HG02885 (cell line): ENCODE results near the gene LHFPL3.
"Not testable (repeated sequence)": the region's sequence is repeated elsewhere in the genome, so short reads cannot be mapped to it uniquely, and the experiment has no call there.

ENCODE experiments used
- ATAC-seq: cut with Tn5 transposase; IDR thresholded peaks from one replicate; pipeline ENCODE4 v1.9.1; 2021; ENCODE audit warnings: mild to moderate bottlenecking; ENCODE audit not compliant: unreplicated experiment, poor library complexity

Gene LHFPL3

DNA sequence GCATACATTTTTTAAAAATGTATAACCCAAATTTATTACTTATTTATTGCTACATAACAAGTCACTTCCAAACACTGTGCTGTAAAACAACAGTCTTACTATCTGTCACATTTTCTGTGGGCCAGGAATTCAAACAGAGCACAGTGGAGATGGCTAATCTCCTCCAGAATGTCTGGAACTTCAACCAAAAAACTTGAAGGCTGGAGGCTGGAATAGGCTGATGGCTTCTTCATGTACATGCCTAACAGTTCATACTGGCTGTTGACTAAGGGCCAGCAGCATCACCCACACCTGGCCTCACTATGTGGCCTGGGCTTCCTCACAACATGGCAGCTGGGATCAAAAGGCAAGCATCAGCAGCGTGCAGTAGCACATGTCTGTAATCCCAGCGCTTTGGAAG is 593.2 kb downstream of the LHFPL3 start:
- no peak for ATAC-seq

DNA sequence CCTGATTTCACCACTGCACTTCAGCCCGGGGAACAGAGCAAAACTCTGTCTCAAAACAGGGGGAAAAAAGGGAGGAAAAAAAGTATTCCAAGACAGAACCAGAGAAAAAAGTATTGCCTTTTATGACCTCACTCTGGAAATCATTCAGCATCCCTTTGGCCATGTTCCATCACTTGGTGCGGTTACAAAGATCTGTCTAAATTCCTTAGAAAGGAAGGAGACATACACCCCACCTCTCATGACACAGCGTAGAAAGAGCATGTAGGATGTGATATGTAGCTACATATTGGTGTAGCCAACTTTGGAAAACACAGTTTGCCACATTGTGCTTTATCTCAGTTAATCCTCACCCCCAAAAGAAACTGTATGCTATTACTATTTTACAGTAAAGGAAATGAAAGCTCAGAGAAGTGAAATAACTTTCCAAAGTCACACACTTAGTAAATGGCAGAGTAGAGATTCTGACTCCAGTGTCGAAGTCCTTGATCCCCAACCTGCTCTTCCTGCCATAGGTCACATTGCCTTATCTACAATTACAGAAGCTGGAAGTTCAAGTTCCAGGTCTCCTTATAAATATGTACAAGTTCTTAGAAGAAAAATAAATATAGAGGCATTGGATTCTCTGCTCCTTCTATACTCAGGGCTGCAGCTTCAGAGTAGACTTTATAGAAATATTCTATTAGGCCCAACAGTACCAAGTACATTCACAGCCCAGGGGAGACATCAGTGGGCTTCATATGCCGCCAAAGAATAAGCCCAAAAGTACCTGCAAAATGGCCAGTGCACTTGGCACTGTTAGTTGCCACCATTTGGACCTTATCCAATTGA is 594.0 kb downstream of the LHFPL3 start:
- ATAC-seq, result peak; percentile 16

DNA sequence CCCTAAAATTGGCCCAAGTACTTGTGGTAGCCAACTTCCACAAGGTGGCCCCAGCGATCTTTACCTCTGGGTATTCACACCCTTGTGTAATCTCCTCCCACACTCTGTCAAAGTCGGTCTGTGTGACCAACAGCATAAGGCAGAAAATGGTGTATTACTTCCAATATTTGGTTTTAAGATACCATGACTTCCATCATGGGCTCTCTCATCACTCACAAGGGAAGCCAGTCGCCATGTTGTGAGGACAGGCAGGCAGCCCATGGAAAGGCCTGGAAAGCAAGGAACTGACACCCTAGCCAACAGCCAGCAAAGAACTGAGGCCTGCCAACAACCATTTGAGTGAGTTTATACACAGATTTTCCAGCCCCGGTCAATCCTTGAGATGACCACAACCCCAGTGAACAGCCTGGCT is 594.6 kb downstream of the LHFPL3 start:
- ATAC-seq, result peak; percentile 100

DNA sequence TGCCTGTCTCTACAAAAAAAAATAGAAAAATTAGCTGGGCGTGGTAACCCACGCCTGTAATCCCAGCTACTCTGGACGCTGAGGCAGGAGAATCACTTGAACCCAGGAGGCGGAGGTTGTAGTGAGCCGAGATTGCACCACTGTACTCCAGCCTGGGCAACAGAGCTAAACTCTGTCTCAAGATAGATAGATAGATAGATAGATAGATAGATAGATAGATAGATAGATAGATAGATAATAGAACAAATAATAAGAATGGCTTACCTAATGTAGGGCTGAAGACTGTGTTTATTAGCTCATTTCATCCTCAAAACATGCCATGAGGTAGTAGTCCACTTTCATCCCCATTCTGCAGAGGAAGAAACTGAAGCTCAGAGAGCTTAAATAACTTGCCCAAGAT is 597.8 kb downstream of the LHFPL3 start:
- ATAC-seq, result not testable (repeated sequence)

DNA sequence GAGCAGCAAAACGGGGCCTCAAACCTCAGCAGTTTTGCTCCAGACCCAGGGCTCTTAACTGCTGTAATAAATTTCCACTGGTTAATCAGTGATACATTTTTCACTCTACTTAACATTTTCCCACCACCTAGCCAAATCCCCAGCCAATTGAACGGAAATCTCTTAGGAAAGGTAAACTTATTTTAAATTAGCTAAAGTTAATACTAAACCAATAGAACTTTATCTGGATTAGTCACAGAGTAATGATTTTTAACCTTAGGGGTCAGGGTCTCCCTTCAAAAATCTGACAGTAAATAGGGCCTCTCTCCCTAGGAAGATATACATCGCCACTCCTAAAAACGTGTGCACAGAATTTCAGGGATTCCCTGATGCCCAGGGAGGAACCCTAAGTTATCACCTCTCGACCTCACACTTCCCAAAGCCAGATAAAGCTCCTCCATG is 598.2 kb downstream of the LHFPL3 start:
- ATAC-seq, result no peak

DNA sequence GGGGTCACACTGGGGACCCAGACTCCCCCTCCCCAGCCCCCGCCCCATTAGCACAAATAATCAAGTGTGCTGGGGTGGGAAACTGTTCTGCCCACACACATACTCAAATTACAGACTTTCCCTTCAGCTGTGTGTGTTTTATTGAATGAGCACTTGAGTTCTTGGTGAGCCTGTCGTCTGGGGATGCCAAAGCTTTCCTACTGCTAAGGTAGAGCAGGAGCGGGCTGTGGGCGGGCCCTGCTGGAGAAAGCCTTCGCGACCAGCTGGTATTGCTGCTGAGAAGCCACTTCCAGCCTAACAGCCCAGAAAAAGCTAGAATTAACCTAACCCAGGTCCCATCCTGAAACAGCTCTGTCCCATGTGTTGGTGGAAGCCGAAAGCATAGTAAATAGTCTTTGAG is 598.7 kb downstream of the LHFPL3 start:
- ATAC-seq, result no peak

DNA sequence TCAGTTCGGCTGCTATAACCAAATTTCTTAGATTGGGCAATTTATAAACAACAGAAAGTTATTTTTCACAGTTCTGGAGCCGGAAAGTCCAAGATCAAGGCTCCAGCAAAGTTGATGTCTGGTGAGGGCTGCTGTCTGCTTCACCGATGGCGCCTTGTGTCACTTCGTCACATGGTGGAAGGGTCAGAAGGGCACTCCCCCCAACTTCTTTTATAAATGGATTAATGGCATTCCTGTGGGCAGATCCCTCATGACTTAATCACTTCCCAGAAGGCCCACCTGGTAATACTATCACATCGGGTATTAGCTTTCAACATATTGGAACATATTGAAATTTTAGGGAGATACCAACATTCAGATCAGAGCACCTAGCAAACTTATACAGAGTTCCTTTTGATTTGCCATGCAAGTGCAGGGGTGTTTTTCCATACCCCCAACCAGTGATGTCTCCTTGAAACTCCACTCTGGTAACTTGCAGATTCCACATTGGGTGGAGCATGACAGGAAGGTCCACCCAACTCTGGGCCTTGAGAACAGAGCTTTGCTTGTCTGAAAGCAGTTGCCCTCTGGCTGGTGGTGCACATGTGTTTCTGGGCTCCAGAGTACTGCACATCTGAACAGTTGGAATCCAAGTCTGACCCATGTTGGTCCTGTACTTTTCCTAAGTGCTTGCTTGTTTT is 600.5 kb downstream of the LHFPL3 start:
- ATAC-seq, result no peak

DNA sequence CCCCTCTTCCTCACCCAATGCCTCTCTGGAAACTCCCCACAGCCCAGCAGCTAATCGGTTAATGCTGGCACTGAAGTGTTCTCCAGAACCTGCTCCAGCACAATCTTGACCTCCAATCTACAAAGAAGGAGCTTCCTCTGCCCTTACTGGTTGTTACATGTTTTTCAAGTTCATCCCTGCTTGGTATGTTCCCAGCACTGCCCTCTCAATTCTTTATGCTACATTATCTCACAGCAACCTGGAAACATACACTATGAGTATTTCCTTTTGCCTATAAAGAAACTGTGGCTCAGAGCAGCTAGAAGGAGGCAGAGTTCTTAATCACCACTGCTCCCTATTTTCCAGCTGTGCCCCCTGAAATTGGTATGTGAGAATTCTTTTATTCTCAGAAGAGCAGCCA is 601.5 kb downstream of the LHFPL3 start:
- ATAC-seq, result no peak

DNA sequence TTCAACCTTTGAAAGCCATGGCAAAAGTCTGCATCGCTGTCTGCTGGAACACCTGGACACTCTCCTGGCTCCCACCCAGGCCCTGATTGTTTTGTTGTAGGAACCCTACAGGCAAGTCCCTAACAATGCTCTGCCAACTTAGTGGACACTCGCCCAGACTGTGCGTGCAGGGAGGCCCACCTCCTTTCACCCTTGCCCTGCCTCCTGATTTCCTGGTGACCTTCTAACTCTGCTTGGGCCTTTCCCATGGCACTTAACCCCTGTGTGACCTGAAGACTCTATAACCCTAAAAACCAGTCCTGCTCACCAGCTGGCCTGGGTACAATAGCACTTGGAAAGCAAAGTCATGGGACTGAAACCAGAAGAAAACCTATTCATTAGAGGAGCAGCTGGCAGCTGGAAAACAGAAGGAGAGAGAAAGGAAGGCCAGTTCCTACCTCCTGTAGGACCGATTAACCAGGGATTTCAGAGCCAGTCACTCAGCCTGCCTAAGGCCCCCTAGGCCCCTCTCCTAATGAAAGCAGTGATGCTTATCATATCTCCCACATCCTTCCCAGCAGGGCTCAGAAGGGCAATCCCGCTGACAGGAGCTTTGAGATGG is 602.9 kb downstream of the LHFPL3 start:
- ATAC-seq, result no peak

DNA sequence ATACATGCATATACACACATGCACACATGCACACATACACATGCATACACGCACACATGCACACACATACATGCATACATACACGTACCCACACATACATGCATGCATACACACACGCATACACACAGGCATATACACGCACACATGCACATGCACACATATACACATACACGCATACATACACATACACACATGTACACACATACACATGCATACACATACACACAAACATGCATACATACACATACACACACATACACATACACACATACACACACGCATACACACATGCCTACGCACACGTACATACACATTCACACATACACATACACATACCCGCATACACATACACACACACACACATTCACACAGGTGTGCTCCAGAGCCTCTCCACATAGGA is 604.6 kb downstream of the LHFPL3 start:
- no peak for ATAC-seq

DNA sequence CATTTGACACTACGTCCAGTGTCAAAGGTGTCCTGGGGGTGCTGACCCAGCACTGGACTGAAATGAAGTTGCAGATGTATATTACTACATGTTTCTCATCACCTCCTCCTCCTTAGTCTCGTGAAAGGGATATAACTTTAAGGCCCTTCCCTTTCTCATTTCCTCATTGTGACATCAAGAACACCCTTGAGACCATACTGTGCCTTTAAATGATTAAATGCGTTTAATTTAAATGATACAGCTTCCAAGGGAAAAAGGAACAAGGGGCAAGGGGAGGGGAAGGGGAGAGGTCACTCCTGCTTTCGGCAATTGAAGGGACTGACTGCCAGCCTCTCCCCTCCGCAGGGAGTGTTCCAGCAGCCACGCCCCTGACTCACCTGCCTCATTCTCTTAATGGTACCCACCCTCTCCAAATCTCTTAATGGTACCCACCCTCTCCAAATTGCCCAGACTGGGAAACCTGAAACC is 605.2 kb downstream of the LHFPL3 start:
- ATAC-seq, result no peak

DNA sequence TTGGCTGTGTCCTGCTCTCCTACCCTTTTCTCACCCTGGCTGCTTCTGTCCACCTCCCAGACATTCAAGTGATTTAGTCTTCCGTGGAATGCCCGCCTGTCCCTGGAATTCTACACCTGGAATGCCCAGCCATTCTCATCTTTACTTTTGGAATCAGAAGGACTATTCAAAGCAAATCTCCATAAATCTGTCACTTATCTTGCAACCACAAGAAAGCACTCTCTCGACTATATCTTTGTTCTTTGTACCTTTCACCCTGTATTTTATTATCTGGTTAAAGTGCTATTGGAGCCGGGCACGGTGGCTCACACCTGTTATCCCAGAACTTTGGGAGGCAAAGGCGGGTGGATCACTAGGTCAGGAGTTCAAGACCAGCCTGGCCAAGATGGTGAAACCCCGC is 606.3 kb downstream of the LHFPL3 start:
- no peak for ATAC-seq

DNA sequence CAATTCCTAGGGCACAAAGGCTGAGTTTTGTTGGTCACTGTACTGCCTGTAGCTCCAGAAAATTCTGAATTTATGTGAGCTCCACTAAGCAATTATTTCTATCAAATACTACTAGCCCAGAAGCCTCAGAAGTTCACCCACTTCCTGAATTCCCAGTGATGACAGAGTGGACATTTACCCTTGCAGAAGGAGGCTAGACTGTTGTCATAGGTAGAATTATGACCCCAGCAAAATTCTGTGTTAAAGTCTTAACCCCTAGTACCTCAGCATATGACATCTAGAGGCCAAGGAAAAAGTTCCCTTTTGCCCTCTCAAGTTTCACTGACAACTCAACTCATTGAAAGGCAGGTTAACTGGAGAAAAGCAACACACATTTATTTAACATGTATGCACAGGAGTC is 606.9 kb downstream of the LHFPL3 start:
- ATAC-seq, result no peak

DNA sequence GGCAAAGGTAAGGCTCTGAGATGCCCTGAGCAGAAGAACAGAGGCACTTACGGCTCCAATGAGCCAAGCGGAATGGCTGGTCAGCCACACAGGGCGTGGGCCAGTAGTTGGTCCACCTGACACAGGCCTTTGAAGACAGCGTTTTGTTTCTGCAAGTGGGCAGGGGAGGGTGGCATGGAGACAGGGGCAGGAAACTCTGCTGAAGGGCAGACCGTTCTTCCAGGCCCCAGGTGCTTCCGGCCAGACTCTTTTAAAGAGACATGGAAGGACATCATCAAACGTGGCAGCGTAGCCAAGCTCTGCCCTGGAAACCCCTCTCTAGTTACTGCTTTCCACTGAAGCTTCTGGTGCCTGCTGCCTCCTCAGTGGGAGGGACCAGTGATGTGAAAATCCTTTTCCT is 608.1 kb downstream of the LHFPL3 start:
- ATAC-seq, result no peak

DNA sequence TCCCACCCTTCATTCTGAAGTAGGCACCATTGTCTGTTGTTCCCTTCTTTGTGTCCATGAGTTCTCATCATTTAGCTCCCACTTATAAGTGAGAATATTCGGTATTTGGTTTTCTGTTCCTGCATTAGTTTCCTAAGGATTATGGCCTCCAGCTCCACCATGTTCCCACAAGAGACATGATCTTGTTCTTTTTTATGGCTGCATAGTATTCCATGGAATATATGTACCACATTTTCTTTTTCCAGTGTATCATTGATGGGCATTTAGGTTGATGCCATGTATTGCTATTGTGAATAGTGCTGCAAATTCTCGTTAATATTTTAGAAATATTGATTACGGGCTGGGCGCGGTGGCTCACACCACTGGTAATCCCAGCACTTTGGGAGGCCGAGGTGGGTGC is 609.1 kb downstream of the LHFPL3 start:
- not testable (repeated sequence) for ATAC-seq

DNA sequence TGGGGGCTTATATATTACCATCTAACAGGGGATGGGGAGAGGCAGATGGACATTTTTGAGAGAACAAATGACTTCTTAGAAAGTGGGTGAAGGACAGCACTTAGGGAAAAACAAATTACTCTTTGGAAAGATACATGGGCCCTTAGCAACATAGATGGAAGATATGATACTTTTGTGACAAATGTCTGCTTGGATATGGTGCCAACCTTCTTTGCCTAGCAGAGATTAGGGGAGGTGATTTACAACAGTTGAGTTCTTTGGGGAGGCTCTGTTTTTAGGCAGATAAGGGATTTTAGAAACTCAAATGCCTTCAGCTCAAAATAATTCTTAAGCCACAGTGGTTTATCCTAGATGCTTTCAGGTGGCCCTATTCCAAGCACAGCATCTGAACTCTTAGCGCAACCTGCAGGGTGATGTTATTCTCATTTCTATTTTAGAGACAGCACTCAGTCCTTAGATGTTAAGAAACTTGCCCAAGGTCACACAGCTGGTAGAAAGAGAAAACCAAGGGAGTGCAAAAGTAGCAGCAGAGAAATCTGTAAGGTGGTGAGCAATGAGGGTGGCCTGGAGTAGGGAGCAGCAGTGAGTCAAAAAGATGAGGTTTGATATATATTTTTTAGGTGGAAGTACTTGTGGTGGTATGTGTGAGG is 610.5 kb downstream of the LHFPL3 start:
- ATAC-seq, result no peak

DNA sequence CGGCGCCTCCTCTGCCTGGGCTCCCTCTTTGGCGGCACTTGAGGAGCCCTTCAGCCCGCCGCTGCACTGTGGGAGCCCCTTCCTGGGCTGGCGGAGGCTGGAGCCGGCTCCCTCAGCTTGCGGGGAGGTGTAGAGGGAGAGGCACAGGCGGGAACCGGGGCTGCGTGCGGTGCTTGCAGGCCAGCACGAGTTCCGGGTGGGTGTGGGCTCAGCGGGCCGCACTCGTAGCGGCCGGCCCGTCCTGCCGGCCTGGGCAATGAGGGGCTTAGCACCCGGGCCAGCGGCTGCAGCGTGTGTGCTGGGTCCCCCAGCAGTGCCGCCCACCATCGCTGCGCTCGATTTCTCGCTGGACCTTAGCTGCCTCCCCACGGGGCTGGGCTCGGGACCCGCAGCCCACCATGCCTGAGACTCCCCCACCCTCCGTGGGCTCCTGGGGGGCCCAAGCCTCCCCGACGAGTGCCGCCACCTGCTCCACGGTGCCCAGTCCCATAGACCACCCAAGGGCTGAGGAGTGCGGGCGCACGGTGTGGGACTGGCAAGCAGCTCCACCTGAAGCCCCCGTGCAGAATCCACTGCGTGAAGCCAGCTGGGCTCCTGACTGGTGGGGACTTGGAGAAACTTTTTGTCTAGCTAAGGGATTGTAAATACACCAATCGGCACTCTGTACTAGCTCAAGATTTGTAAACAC is 611.8 kb downstream of the LHFPL3 start:
- no peak for ATAC-seq

DNA sequence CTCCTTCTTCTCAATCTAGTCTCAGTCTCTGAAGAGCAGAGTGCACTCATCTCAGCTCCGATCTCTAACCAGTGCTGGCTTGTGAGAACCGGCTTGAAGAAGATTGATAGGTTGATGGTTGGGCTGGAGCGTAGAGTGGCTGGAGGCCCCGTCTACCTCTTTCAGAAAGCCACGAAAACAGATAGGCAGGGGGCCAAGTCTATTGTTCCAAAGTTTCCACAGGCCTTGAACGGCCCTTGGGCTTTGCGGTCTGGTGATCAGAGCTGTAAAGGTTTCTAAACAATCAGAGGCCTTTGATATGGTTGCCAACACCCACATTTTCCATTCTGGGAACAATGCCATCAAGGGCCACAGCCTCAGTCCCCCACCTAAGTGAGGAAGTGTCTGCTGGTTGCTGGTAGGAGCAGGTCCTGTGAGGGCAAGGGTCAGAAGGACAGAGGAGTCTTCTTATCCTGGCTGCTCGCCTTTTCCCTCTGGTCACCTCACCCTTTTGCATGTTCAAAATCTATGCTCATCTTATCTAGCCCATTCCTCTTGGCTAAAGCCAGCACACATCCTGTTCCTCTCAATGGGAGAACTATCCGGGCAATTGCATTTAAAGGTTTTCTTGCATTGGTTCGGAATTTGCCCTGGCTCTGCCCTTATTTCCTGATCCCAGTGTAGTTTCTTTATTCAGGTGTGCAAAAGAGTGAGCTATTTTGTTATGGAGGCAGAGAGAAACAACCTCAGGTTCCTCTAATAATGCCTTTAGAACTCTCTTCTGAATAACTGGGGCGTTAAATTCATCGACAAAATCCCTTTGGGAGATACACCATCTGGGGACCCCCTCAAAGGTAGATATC is 615.3 kb downstream of the LHFPL3 start:
- peak; percentile 57 for ATAC-seq

DNA sequence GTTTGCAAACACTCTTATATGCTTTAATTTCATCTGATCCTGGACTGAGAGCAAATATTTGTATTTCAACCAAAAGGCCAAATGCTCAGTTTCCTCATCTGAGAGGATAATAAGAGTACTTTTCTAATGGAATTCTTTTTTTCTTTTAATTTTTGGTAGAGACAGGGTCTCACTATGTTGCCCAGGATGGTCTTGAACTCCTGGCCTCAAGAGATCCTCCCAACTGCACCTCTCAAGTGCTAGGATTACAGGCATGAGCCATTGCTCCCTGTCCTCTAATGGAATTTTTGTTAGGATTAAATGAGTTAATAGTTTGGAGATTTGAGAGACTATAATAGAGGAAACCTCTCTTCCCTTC is 617.2 kb downstream of the LHFPL3 start:
- ATAC-seq, result no peak
